WTC11 (cell line): Measurements from ENCODE around the gene TEKT2. TPM values are rescaled to one million over a fixed set of nuclear protein-coding genes. Genes with fewer than 3 reads are reported as not detected.

ENCODE experiments used
- ATAC-seq: fragments of 200-7000 bp; cut with Tn5 transposase; 2 replicates; pipeline ENCODE4 v1.10.0; 2021; ENCODE audit warnings: mild to moderate bottlenecking, moderate library complexity
- CTCF ChIA-PET: fragments of 300-600 bp; sonication (Branson Sonifier 250); formaldehyde crosslinking; loops from one replicate; lab custom pipeline; 2021; ENCODE audit warnings: antibody characterized with exemption; lab: Charles Lee
- POLR2A ChIA-PET: fragments of 350-600 bp; sonication (Branson Sonifier 250); formaldehyde crosslinking; loops from one replicate; lab custom pipeline; 2021; ENCODE audit warnings: antibody characterized with exemption; lab: Charles Lee
- DNase-seq: peaks from one replicate; pipeline ENCODE4 v3.0.0; 2021; ENCODE audit warnings: low spot score
- H3K27ac Mint-ChIP-seq: 2 replicates; pipeline ENCODE4 v1.8.0; 2021; ENCODE audit warnings: mixed read lengths
- H3K27me3 Mint-ChIP-seq: 2 replicates; pipeline ENCODE4 v1.8.0; 2021; ENCODE audit warnings: low read depth, mild to moderate bottlenecking, moderate library complexity, mixed read lengths
- H3K36me3 Mint-ChIP-seq: 2 replicates; pipeline ENCODE4 v1.8.0; 2021; ENCODE audit warnings: mixed read lengths
- H3K4me1 Mint-ChIP-seq: 2 replicates; pipeline ENCODE4 v1.8.0; 2022; ENCODE audit warnings: mixed read lengths
- H3K4me3 Mint-ChIP-seq: 2 replicates; pipeline ENCODE4 v1.8.0; 2021; ENCODE audit warnings: mild to moderate bottlenecking, moderate library complexity, mixed read lengths
- H3K9me3 Mint-ChIP-seq: 2 replicates; pipeline ENCODE4 v1.8.0; 2021; ENCODE audit warnings: mixed read lengths
- CBFB ChIP-seq: sonication (generic); formaldehyde crosslinking; IDR thresholded peaks from 2 replicates; pipeline ENCODE4 v1.8.1; 2022; ENCODE audit warnings: mild to moderate bottlenecking, low read depth, missing genetic modification reagents
- CREB1 ChIP-seq: sonication (generic); formaldehyde crosslinking; IDR thresholded peaks from 2 replicates; pipeline ENCODE4 v1.8.0; 2023; ENCODE audit warnings: mild to moderate bottlenecking, missing genetic modification reagents
- CTCF ChIP-seq: fragments of 200-600 bp; IDR thresholded peaks from 2 replicates; pipeline ENCODE4 v1.8.0; 2022; ENCODE audit warnings: antibody characterized with exemption
- E2F5 ChIP-seq: sonication (generic); formaldehyde crosslinking; IDR thresholded peaks from 2 replicates; pipeline ENCODE4 v1.8.1; 2022; ENCODE audit warnings: mild to moderate bottlenecking, moderate library complexity, missing genetic modification reagents
- EMX1 ChIP-seq: fragments of 250-450 bp; sonication (Bioruptor Pico); IDR thresholded peaks from 2 replicates; pipeline ENCODE4 v1.8.0; 2021; ENCODE audit warnings: mild to moderate bottlenecking
- ESRRA ChIP-seq: sonication (generic); formaldehyde crosslinking; IDR thresholded peaks from 2 replicates; pipeline ENCODE4 v1.8.1; 2022; ENCODE audit warnings: mild to moderate bottlenecking, missing genetic modification reagents, borderline replicate concordance
- JAZF1 ChIP-seq: fragments of 250-450 bp; sonication (Bioruptor Pico); IDR thresholded peaks from 2 replicates; pipeline ENCODE4 v1.9.0; 2021; ENCODE audit warnings: moderate library complexity, mild to moderate bottlenecking, inconsistent platforms
- NFE2L1 ChIP-seq: sonication (generic); formaldehyde crosslinking; IDR thresholded peaks from 2 replicates; pipeline ENCODE4 v1.8.1; 2023; ENCODE audit warnings: missing genetic modification reagents
- SP1 ChIP-seq: sonication (generic); formaldehyde crosslinking; conservative IDR thresholded peaks from 2 replicates; pipeline ENCODE4 v1.8.1; 2022; ENCODE audit warnings: missing genetic modification reagents
- USF2 ChIP-seq: sonication (generic); formaldehyde crosslinking; IDR thresholded peaks from 2 replicates; pipeline ENCODE4 v1.8.1; 2023; ENCODE audit warnings: mild to moderate bottlenecking, missing genetic modification reagents, moderate library complexity
- ZNF281 ChIP-seq: sonication (generic); formaldehyde crosslinking; IDR thresholded peaks from 2 replicates; pipeline ENCODE4 v1.8.0; 2023; ENCODE audit warnings: mild to moderate bottlenecking, missing genetic modification reagents
- ZNF396 ChIP-seq: fragments of 250-450 bp; sonication (Bioruptor Pico); IDR thresholded peaks from 2 replicates; pipeline ENCODE4 v1.8.0; 2021; ENCODE audit warnings: mild to moderate bottlenecking, moderate library complexity, borderline replicate concordance
- ZNF423 ChIP-seq: fragments of 250-450 bp; sonication (Bioruptor Pico); IDR thresholded peaks from 2 replicates; pipeline ENCODE4 v2.1.2; 2022; ENCODE audit warnings: mild to moderate bottlenecking, moderate library complexity
- ZNF671 ChIP-seq: fragments of 250-450 bp; sonication (Bioruptor Pico); IDR thresholded peaks from 2 replicates; pipeline ENCODE4 v1.8.0; 2021; ENCODE audit warnings: mild to moderate bottlenecking
- total RNA-seq: library from RNA; stranded (reverse); gene quantifications from 3 replicates; pipeline ENCODE4 v1.2.3, GENCODE V29; 2021

The TEKT2 gene
- total RNA-seq, 1 experiment from 2014 or later = 1.9 TPM

- Mint-ChIP-seq H3K9me3 (no peaks in the 10 kb centered on the region), H3K27me3 (no peaks in the 10 kb centered on the region), H3K4me1 (no peaks in the 10 kb centered on the region), H3K27ac (no peak overlapping the region), H3K4me3 (no peak overlapping the region)
- TF ChIP-seq NFE2L1 (CRISPR knock-in tag) = no peak
- no peak for TF ChIP-seq ESRRA (CRISPR knock-in tag)
- no peak for TF ChIP-seq USF2 (CRISPR knock-in tag)
- TF ChIP-seq, all 79 proteins: peak for 0
- no peak for ATAC-seq
- no peak for DNase-seq
- H3K36me3 Mint-ChIP-seq = no peaks in the 10 kb centered on the region
- CTCF ChIA-PET = interaction anchor here (0.7 to 3.4 kb wide), 4 partner anchors 8 to 42 kb away, joined by 3 to 24 read pairs (median 6); partner anchors contain the start of gene TRAPPC3
- POLR2A ChIA-PET = interaction anchor here (0.7 kb wide), 1 partner anchor 62 kb away, joined by 5 read pairs; no protein-coding TSS in a partner anchor
Observed at GRCh38 chr1:36107394-36107793, 23.5 kb downstream of the TEKT2 start.

GRCh38 chr1:36108314-36108713, 24.4 kb downstream of the TEKT2 start:
- no peak overlapping the region for H3K27ac Mint-ChIP-seq
- CTCF ChIA-PET = no interaction called here
- DNase-seq = no peak

More at GRCh38 chr1:36108314-36108713, 24.4 kb downstream of the TEKT2 start:
- Mint-ChIP-seq H3K9me3 (no peaks in the 10 kb centered on the region), H3K4me1 (no peaks in the 10 kb centered on the region), H3K27me3 (no peaks in the 10 kb centered on the region), H3K4me3 (no peak overlapping the region), H3K36me3 (no peaks in the 10 kb centered on the region)
- TF ChIP-seq EMX1 (CRISPR knock-in tag) (no peak), JAZF1 (CRISPR knock-in tag) (no peak), CBFB (no peak), CTCF (no peak), ZNF671 (CRISPR knock-in tag) (no peak), E2F5 (no peak), ZNF396 (CRISPR knock-in tag) (no peak), SP1 (CRISPR knock-in tag) (no peak), ZNF281 (CRISPR knock-in tag) (no peak), ZNF423 (CRISPR knock-in tag) (no peak), CREB1 (CRISPR knock-in tag) (no peak), USF2 (CRISPR knock-in tag) (no peak)
- POLR2A ChIA-PET = no interaction called here
- no peak for ATAC-seq
